A673 (cell line): ENCODE data around the gene NFATC3. TPM values are rescaled to one million over a fixed set of nuclear protein-coding genes. Genes with fewer than 3 reads are reported as not detected.

Experiments
- BruUV-seq: library from RNA; stranded (reverse); fragments of 400-500 nt; replicated peaks from 2 replicates; lab custom pipeline; 2021; lab: Mats Ljungman, UMichigan
- CTCF ChIA-PET: fragments of 300-600 bp; sonication (Branson Sonifier 250); formaldehyde crosslinking; loops from one replicate; lab custom pipeline; 2022; ENCODE audit warnings: antibody characterized with exemption; lab: Charles Lee
- POLR2A ChIA-PET: fragments of 300-600 bp; sonication (Branson Sonifier 250); formaldehyde crosslinking; loops from one replicate; lab custom pipeline; 2022; ENCODE audit warnings: antibody characterized with exemption; ENCODE audit not compliant: low non-redundant PET; lab: Charles Lee
- DNase-seq: peaks from one replicate; pipeline ENCODE4 v3.0.0-alpha.2; 2015; ENCODE audit warnings: low spot score
- H3K27ac ChIP-seq: fragments of 200-600 bp; sonication (generic); 2 replicates; pipeline ENCODE4 v1.5.1; 2016; ENCODE audit warnings: mixed run types, low read depth, mild to moderate bottlenecking, mixed read lengths, antibody characterized with exemption, low read length; ENCODE audit not compliant: poor library complexity, severe bottlenecking
- H3K27me3 ChIP-seq: fragments of 200-600 bp; sonication (generic); replicated peaks from 2 replicates; pipeline ENCODE4 v1.6.1; 2017; ENCODE audit warnings: mixed run types, low read depth, mild to moderate bottlenecking, mixed read lengths, antibody characterized with exemption, low read length; ENCODE audit not compliant: insufficient read depth, poor library complexity
- H3K36me3 ChIP-seq: fragments of 200-600 bp; sonication (generic); 2 replicates; pipeline ENCODE4 v1.6.1; 2016; ENCODE audit warnings: mixed run types, mild to moderate bottlenecking, mixed read lengths, antibody characterized with exemption, low read length; ENCODE audit not compliant: insufficient read depth, poor library complexity, severe bottlenecking
- H3K4me1 ChIP-seq: fragments of 200-600 bp; sonication (generic); 2 replicates; pipeline ENCODE4 v1.6.1; 2017; ENCODE audit warnings: mixed run types, mild to moderate bottlenecking, mixed read lengths, antibody characterized with exemption, low read length; ENCODE audit not compliant: insufficient read depth, poor library complexity, severe bottlenecking
- H3K4me3 ChIP-seq: fragments of 200-600 bp; sonication (generic); 2 replicates; pipeline ENCODE4 v1.5.1; 2016; ENCODE audit warnings: low read depth, mixed run types, mild to moderate bottlenecking, mixed read lengths, low read length; ENCODE audit not compliant: poor library complexity, severe bottlenecking
- H3K9me3 ChIP-seq: fragments of 200-600 bp; sonication (generic); 2 replicates; pipeline ENCODE4 v1.6.1; 2016; ENCODE audit warnings: mixed run types, low read depth, mild to moderate bottlenecking, mixed read lengths, antibody characterized with exemption, low read length; ENCODE audit not compliant: poor library complexity, severe bottlenecking
- CTCF ChIP-seq: fragments of 300-800, 200-600 bp; sonication (generic); conservative IDR thresholded peaks from 2 replicates; pipeline ENCODE4 v1.5.1; 2017; ENCODE audit warnings: low read depth, mild to moderate bottlenecking, antibody characterized with exemption, low read length, moderate library complexity, mixed read lengths
- EZH2 ChIP-seq: fragments of 200-600 bp; sonication (generic); IDR thresholded peaks from 2 replicates; pipeline ENCODE4 v1.6.1; 2017; ENCODE audit warnings: borderline replicate concordance, low read depth, mild to moderate bottlenecking, mixed read lengths, antibody characterized with exemption, low read length; ENCODE audit not compliant: poor library complexity, severe bottlenecking
- intact Hi-C: fragments of 100-400 bp; cut with micrococcal nuclease; formaldehyde crosslinking; loops from one replicate; pipeline ENCODE4 v1.10.0; 2022; ENCODE audit not compliant: unreplicated experiment
- total RNA-seq: library from RNA; stranded (reverse); gene quantifications from 2 replicates; pipeline ENCODE4 v1.2.3, GENCODE V29; 2021

Gene NFATC3
- total RNA-seq, 1 experiment from 2014 or later: 56.0 TPM

- CTCF ChIA-PET: no interaction called here
- Histone ChIP-seq H3K27me3 (no peaks in the 10 kb centered on the region), H3K36me3 (no peaks in the 10 kb centered on the region), H3K27ac (no peak overlapping the region), H3K4me1 (no peaks in the 10 kb centered on the region), H3K4me3 (no peak overlapping the region), H3K9me3 (no peaks in the 10 kb centered on the region)
- DNase-seq: no peak
- BruUV-seq: no TSS peak
- intact Hi-C loops: loop anchor here (10.0 kb wide), 2 partner anchors 235 to 525 kb away; partner anchors contain the start of gene RIPOR1
- POLR2A ChIA-PET: no interaction called here
- TF ChIP-seq CTCF (no peak), EZH2 (no peak)
Observed at GRCh38 chr16:68049449-68049848, 35.7 kb upstream of the NFATC3 start.

- H3K27ac ChIP-seq: no peak overlapping the region
- BruUV-seq: no TSS peak
- H3K9me3 ChIP-seq: no peaks in the 10 kb centered on the region
- intact Hi-C loops: no loop called here
- no peak overlapping the region for H3K4me3 ChIP-seq
- TF ChIP-seq CTCF (no peak), EZH2 (no peak)
- H3K4me1 ChIP-seq: no peaks in the 10 kb centered on the region
- CTCF ChIA-PET: interaction anchor here (1.0 kb wide), 1 partner anchor 14 kb away, joined by 3 read pairs; no protein-coding TSS in a partner anchor
- DNase-seq: no peak
- POLR2A ChIA-PET: no interaction called here
- peaks cover 15% of the 10 kb centered on the region for H3K36me3 ChIP-seq
- H3K27me3 ChIP-seq: no peaks in the 10 kb centered on the region
Observed at GRCh38 chr16:68055395-68055794, 29.8 kb upstream of the NFATC3 start.

- Histone ChIP-seq H3K4me3 (no peak overlapping the region), H3K4me1 (no peaks in the 10 kb centered on the region), H3K36me3 (peaks cover 15% of the 10 kb centered on the region), H3K27me3 (no peaks in the 10 kb centered on the region), H3K27ac (no peak overlapping the region), H3K9me3 (no peaks in the 10 kb centered on the region)
- intact Hi-C loops: no loop called here
- BruUV-seq: no TSS peak
- POLR2A ChIA-PET: no interaction called here
- no peak for DNase-seq
- CTCF ChIA-PET: no interaction called here
- no peak for TF ChIP-seq EZH2
- TF ChIP-seq CTCF: no peak
Observed at GRCh38 chr16:68059804-68060203, 25.4 kb upstream of the NFATC3 start.
